NCI-H1694 (cell line): Measurements from ENCODE around the gene TRMT1.

Experiments
- DNase-seq: peaks from one replicate; lab custom pipeline; 2025; lab: John Stamatoyannopoulos, UW

TRMT1 gene

DNA sequence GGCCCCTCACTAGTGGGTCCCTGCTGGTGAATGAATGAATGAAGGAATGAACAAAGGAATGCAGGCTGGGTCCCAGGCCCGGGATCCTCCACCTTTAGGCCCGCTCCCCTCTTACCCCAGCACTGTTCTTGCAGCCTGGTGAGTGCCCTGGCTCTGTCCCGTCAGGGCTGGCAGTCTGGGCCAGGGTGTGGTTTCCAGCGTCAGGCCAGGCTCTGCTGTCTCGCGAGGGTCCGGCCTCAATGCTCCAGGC, 14.2 kb downstream of the TRMT1 start:
- no peak for DNase-seq

DNA sequence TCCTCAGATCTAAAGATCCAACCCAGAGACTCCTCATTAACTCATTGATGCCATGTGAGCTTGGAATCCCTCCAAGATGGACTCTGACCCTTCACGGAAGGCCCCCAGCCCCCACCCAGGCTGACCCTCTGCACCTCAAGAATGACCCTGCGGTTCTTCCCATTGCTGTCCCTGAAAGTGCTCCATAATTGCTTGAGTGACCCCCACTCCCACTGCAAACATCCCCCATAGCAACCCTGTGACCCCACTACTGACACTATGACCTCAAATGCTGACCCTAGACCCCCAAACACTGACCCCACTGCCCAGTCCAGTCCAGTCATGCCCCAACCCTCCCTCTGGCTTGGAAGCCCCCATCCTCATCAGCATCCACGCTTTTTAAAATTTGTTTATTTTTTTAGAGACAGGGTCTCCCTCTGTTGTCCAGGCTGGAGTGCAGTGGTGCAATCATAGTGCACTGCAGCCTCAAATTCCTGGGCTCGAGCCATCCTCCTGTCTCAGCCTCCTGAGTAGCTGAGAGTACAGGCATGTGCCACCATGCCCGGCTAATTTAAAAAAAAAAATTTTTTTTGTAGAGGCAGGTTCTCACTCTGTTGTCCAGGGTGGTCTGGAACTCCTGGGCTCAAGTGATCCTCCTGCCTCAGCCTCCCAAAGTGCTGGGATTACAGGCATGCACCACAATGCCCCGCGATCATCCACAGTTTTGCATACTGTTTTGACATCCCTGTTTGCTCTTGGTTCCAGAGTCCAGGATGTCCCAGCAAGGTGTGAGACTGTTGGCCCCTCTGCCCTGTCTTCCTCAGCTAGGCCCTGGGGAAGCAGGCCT, 14.7 kb downstream of the TRMT1 start:
- DNase-seq = no peak

DNA sequence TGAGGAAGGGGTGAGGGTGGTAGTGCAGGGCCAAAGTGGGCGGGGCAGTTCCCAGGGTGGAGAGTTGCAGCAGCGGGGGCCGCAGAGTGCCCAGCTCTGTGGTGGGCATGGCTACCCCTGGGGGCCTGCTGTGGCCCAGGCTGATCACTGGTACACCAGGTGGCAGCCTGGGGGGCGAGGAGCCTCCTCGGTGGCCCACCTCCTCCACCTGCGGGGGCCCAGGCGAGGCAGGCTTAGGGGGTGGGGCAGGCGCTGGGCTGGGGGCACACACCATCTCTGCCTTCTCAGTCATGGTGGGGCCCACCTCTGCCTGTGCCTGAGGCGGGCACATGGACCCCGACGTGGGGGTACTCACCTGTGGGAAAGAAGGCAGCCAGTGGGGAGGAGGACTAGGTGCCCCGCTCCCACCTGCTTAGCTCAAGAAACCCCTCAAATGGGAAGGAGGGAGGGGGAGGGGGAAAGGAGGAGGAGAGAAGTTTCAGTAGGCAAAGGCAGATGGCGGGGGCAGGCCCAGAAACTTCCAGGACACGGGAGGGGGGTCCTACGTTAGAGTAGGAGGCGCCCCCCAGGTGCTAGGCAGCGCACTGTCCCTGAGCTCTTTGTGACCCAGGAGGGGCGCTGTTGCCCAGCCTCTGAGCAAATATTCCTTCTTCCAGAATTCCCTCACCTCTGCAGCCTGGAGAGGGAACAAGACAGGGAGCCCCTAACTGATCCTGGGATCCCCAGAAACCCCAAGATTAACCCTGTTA, 15.5 kb downstream of the TRMT1 start:
- no peak for DNase-seq

DNA sequence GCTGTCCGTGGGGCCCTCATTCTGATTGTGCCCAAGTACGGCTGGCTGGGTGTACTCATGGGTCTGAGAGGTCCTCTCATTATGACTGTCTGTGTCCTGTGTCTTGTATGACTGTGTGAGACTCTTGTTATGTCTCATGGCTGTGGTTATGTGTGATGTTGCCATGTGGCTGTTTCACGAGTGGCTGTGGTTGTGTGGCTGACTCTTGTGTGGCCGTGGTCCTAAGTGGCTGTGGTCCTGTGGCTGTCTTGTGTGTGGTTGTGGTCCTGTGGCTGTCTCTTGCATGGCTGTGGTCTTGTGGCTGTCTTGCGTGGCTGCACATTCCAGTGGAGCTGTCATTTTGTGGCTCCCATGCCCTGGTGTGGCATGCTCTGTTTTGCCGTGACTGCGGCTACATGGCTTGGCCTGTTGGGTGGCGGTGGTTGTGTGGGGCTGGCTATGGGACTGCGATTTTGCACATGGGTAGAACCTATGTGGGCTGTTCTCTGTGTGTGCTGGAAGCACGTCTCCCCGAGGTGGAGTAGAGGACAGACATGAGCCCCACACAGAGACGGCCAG, 16.4 kb downstream of the TRMT1 start:
- no peak for DNase-seq

DNA sequence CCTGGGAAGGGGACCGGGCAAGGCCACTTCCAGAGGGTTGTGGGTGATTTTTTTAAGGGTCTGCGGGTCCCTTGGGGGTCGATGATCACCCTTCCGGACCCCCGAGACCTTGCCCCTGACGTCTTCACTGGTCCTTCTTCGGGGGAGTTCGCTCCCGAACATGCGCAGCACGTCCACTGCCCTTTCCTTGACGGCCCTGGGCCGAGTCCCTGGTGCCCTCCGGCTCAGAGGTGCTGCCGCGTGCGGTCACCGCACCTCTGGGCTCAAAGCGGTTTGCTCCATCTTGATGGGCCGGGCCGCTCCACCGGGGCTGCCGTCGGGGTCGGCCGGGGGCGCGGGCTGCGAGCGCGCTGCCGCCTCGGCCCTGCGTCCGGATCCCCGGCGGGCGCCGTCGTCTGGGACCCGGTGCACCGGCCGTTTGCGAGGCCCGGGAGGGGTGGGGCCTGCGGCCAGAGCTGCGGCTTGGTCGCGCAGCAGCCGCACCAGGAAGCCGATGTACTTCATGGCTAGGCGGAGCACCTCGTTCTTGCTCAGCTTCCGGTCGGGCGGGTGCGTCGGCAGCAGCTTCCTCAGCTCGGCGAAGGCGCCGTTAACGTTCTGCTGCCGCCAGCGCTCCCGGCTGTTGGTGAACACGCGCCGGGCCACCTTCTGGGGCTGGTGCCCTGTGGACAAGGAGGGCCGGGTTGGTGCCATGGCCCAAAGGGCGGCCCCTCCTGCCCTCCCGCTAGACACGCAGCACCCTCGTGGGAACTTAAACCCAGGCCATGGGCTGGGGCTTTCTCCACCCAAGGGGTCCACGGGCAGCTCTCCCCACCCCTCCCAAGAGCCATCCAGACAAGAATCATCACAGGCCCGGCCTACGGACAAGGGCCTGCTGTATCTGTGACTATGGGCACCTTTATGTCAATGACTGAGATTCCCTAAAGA, 17.2 kb downstream of the TRMT1 start:
- no peak for DNase-seq

DNA sequence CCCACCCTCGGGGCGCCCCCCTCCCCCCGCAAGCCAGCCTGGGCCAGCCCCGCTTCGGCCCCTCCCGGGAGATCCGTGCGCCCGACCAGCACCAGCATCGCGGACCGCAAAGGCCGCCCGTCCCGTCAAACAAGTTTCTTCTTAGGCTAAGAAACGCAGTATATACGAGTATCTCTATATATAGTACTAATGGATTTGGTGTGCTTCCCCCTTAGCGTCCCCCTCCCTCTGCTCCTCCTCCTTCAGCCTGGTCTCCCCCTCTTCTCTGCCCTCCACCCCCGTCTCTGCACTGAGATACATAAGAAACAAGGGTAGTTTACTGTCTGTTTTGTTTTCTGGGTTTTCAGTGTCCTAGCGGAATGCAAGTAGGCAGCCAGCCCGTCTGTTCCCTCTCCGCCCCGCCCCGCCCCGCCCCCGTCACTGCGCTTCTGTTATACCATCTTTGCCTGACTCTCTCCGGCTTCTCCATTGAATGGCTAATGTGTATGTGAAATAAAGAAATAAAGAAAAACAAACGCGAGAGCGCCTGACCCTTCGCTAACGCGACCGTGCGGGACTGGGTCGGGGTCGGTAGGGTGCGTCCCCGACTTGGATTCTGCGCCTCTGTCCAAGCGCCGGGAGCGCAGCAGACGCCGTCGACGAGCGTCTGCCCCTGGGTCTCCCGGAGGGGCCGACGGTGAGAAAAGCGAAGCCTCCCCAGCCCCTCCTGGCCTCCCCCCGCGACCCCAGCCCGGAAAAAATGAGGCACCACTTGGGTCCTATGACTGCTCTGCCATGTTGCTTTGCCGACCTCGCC, 18.1 kb downstream of the TRMT1 start:
- no peak for DNase-seq

DNA sequence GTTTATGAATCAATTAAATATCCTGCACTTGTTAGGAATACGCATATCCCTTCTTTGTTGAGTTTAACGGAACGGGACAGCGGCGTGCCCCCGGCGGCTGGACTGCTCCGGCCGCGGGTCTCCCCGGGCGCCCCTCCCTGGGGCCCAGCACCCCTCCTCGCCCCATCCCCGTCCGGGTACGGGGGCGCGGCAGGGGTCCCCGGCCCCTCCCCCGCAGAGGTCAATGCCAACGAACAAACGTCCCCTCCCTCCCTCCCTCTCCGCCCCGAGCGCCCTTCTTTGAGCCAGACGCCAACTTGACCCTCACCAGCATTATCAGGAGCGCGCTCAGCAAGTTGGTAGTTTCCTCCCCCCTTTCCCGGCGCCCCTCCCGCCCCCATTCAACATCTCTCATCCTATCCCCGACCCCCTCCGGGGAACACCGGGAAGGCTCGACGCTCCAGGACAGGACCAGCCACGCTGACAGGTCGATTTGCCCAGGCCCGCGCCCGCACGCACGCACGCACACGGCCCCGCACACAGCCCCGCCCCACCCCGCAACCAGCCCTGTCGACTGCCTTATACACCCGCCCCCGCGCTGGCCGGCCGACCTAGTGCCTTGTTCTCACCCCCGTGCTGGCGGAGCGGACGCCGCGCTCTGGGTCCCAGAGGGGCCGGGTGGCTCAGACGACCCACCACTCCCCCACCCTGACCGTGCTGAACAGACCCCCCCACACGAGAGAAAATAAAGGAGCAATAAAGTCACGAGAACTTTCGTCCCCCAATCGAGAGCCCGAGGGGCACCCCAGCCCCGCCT, 18.9 kb downstream of the TRMT1 start:
- DNase-seq = no peak

DNA sequence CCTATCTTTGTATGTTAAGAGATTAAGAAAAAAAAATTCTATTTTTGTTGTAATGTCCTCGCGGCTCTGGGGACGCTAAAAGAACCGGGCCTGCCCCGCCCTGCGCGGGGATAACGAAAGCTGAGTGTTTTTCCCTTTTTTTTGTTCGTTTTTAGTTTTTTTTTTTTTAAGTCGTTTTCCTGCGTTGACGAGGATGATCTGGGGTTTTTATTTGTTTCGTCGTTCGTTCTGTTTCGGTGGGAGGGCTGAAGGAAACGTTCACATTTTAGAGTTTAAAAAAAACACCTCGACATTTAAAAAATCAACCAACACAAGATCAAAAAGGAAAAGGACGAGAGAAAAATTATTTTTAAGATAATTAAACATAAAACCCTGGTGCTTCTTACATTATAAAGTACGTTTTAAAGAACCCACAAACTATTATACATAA, 19.5 kb downstream of the TRMT1 start:
- no peak for DNase-seq

DNA sequence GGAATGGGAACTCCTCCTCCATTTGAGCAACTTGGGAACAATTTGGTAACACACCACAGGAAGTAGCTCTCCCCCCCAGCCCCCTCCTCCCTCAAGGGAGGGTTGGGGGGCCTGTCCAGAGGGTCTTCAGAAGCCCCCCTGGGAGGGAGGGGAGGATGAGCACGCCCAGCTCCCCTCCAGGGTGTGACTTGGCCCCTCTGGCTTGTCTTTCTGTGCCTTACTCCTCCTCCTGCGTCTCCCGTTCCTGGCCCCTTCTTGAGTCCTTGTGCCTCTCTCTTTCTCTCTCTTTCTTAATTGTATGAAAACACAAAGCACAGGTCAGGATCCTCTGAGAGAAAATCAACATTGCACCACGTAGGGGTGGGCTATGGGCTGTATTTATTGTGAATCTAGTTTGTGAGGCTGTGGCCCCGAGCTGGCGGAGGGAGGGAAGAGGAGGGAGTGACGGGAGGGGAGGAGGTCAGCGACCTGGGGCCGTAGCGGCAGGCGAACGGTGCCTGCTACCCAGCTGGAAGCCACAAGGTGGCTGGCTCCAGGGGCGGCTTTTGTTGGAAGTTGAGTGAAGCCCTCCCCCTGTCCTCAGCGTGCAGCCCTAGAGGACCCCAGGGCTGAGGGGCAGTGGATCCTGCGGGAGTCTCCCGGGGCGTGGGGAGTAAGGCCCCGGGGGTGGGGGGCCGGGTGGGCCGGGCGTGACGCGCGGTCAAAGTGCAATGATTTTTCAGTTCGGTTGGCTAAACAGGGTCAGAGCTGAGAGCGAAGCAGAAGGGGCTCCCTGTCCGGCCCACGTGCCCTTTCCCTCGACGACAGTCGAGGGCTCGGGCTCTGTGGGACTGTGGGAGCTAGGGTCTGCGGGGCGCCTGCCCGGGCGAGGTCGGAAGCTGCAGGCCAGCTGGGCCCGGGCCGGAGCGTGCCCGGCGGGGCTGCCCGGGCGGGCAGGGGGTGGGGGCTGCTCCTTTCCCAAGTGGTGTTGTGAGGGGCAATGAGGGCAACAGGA, 20.3 kb downstream of the TRMT1 start:
- DNase-seq = no peak

DNA sequence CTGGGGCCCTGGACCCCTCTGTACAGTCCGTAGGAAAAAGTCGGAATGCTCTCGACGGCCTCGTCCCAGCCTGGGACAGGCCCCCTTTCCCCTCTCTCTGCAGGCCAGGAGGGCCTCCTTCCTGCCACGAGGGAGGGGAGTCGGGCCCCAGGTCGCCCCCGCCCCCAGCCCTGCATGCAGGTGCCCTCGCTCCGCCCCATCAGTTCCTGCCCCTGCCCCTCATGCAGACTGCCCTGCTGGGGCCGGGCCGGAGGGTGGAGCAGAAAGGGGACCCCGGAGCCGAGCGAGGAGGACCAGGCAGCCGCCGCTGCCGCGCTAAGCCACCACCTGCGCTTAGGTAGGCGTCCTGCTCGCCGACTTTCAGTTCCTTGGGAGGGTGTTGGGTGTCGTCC, 21.2 kb downstream of the TRMT1 start:
- DNase-seq = no peak

DNA sequence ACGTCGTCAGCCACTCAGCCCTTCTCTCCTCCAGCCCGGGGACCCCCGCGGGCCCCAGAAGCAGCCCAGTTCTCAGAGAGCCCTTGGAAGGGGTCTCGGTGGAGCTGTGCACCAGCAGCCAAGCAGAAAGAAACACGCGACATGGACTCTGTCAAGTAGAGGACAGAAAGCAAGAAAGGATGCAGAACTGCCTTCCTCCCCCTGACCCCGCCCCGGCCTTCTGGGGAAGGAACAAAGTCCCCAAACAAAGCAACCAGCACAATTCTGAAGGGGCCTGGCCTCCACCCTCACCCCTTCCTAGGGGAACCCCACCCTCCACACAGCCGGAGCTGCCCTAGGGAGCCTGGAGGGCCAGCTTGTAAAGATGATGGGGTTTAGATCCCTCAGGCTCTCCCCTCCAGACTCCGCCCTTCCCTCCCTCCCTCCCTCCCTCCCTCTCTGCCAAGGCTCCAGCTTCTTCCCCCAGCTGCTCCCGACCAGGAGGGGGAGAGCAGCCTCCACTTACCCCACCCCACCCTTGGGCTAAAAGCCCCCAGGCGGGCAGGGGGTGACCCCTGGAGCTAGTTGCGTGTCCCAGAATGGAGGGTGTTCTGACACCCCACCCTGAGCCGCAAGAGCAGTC, 21.7 kb downstream of the TRMT1 start:
- no peak for DNase-seq

DNA sequence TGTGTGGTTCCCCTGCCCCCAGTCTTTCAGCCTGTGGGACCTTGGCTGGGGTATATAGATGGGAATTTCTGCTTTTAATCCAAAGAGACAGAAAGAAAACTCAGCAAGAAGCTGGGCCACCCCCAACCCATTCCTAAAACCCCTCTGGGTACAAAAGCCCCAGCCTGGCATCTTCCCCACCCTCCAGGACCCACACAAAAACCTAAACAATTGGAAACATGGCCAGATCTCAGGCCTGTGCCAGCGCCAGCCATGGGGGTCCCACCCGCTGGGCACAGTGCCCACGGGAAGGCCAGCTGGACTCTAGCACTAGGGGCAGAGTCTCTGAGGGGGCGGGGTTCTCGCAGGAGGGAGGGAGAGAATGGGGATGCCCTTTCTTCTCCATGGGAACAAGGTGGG, 22.4 kb downstream of the TRMT1 start:
- no peak for DNase-seq

DNA sequence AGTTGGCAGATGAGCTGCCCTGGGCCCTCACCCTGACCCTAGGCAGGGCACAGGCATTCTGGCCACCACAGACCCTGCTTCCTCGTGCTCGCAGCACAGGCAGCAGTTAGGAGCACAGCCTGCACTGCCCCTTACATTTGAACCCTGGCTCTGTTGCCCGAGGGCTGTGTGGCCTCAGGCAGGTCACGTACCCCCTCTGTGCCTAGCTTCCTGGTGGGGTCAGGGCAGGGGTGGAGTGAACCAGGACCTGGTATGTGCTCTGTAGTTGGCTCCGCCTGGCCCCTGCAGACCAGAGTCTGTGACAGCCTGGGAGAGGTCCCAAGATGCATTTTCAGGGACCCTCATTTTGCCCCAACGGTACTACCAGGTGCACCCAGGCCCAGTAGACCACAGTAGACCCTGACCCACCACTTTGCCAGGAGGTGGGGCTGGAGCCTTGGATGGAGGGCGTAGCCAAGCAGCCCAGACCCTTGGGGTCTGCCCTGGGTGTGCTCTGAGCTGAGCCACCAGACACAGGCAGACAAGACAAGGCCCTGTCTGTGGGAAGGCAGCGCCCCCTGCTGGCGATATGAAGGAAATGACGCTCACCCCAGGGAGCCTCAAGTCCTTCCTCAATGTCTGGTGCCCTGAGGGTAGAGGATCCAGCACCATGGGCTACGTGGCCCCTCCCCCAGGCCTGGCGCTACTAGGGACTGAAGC, 23.0 kb downstream of the TRMT1 start:
- peak; percentile 84 for DNase-seq

DNA sequence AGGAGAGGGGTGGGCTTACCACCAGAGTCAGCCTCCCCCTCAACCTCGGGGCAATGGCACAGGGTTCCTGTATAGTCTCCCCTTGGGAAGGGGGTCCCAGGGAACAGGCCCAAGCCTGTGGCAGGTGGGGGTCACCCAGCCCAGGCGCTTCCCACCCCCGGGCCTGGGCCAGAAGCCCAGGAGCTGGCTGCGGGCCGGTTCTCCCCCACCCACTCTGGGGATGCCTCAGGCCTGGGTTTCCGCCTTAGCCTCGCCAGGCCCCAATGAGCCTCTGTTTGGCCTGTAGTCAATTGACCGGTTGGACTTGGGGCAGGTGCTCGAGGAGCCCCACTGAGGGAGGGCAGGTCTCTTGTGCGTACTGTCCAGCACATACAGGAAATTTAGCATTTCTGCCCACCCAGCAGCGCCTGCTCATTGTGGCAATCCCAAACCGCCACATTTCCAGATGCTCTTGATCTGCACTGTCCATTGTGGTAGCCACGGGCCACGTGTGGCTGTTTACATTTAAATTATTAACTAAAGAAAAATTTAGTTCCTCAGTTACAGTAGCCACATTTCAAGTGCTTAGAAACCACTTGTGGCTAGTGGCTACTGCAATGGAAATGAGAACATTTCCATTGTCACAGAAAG, 23.8 kb downstream of the TRMT1 start:
- DNase-seq = no peak

DNA sequence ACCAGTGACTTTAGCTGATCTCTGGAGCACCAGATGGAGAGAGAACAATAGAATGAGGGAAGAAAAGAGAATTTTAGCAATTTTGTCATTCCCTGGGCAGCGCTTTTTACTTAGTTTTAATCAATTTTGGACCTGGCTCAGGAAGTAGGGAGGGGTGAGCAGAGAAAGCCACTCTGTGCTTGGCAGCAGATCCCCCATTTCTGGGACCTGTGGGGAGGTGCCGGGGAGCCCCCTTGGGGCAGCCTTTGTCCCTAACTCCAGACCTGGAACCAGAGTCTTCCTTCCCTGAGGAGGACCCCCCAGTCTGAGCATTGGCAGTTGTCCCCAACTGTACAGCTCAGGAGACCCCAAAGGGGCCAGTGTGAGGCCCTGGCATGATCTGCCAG, 24.4 kb downstream of the TRMT1 start:
- DNase-seq = no peak

DNA sequence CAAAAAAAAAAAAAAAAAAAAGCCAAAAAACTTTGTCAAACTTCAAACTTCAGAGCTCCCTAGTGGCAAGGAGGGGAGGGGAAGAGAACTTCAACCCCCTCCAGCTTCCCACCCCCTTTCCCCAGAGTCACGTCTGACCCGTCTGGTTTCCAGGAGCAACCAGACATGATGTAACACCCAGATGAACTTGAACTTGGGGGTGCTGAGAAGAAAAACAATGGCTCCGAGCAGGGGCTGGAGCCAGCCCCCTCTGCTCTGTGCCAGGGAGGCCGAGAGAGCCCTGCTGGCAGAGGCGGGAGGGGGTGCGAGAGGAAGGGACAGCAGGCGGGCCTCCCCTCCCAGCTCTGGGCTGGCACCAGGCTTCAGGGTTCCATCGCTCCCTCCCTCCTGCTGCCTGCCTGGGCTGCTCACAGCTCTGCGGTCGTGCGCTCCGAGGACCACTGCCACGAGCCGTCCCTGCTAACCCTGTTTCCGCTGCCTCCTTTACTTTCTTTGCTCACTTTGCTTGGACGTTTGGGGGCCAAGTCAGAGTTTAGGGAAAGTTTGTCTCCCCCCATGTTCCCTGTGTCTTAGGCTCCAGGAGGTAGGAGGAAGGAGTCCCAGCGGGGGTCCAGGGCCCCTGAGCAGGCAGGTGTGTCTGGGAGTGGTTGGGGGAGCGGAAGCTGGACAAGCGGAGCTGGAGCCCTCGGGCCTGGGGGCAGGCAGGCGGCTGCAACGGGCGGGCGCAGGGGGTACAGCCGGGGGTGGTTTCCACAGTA, 25.0 kb downstream of the TRMT1 start:
- peak; percentile 21 for DNase-seq
